ENCODE data around the gene ZNF497. TPM values are rescaled to one million over a fixed set of nuclear protein-coding genes. Genes with fewer than 3 reads are reported as not detected.

Gene ZNF497
- total RNA-seq, 1 donor from 2014 or later, result 1.6 TPM

- no peak for DNase-seq (ENCODE audit: low spot score)
These were observed 5.3 kb upstream of the ZNF497 start for GRCh38 chr19:58367698-58368454.

GRCh38 chr19:58366585-58367430, 4.3 kb upstream of the ZNF497 start:
- no peak for DNase-seq (ENCODE audit: low spot score)

- DNase-seq (ENCODE audit: low spot score), result no peak
These were observed 1.6 kb upstream of the ZNF497 start for GRCh38 chr19:58364146-58364545.

- DNase-seq (ENCODE audit: low spot score), result no peak
These were observed 665 bp downstream of the ZNF497 start for GRCh38 chr19:58361900-58362271.

GRCh38 chr19:58357481-58358145, 4.9 kb downstream of the ZNF497 start:
- DNase-seq (ENCODE audit: low spot score), result no peak

GRCh38 chr19:58356766-58357480, 5.6 kb downstream of the ZNF497 start:
- DNase-seq (ENCODE audit: low spot score), result no peak

- no peak for DNase-seq (ENCODE audit: low spot score)
These were observed 6.4 kb downstream of the ZNF497 start for GRCh38 chr19:58355908-58356765.

- DNase-seq (ENCODE audit: low spot score), result no peak
These were observed 7.2 kb downstream of the ZNF497 start for GRCh38 chr19:58355215-58355796.

- DNase-seq (ENCODE audit: low spot score), result no peak
These were observed 8.0 kb downstream of the ZNF497 start for GRCh38 chr19:58354478-58355030.

- DNase-seq (ENCODE audit: low spot score), result no peak
These were observed 8.7 kb downstream of the ZNF497 start for GRCh38 chr19:58353717-58354477.

GRCh38 chr19:58352760-58353671, 9.5 kb downstream of the ZNF497 start, which contains the start of gene A1BG:
Gene A1BG, minus strand, starts transcription at chr19:58353492. Its CDS starts 55 bp downstream, at chr19:58353437.
- DNase-seq (ENCODE audit: low spot score), result no peak

GRCh38 chr19:58351990-58352755, 10.4 kb downstream of the ZNF497 start:
- no peak for DNase-seq (ENCODE audit: low spot score)

- no peak for DNase-seq (ENCODE audit: low spot score)
These were observed 11.0 kb downstream of the ZNF497 start for GRCh38 chr19:58351558-58351878.

GRCh38 chr19:58350871-58351557, 11.5 kb downstream of the ZNF497 start:
- no peak for DNase-seq (ENCODE audit: low spot score)

GRCh38 chr19:58350001-58350861, 12.3 kb downstream of the ZNF497 start:
- DNase-seq (ENCODE audit: low spot score), result no peak

- no peak for DNase-seq (ENCODE audit: low spot score)
These were observed 13.0 kb downstream of the ZNF497 start for GRCh38 chr19:58349590-58349989.

All from ureter (tissue), 1 donor.